AG08396 (cell line): ENCODE measurements around the gene FGF22.
"Not testable (repeated sequence)": the region's sequence is repeated elsewhere in the genome, so short reads cannot be mapped to it uniquely, and the experiment has no call there.

Experiments used
- DNase-seq: peaks from one replicate; pipeline ENCODE4 v3.0.0; 2012; ENCODE audit warnings: low spot score, mixed read lengths

The FGF22 gene

GRCh38 chr19:622666-623065 lies 17.0 kb upstream of the FGF22 start:
- DNase-seq, result no peak

GRCh38 chr19:623175-623916 lies 16.3 kb upstream of the FGF22 start:
- no peak for DNase-seq

GRCh38 chr19:623974-624373 lies 15.7 kb upstream of the FGF22 start:
- no peak for DNase-seq

- no peak for DNase-seq
Observed at GRCh38 chr19:624433-625109, 15.1 kb upstream of the FGF22 start.

- DNase-seq, result no peak
Observed at GRCh38 chr19:625257-625656, 14.4 kb upstream of the FGF22 start.

GRCh38 chr19:626566-626965 lies 13.1 kb upstream of the FGF22 start:
- not testable (repeated sequence) for DNase-seq

GRCh38 chr19:628168-628567 lies 11.5 kb upstream of the FGF22 start:
- no peak for DNase-seq

GRCh38 chr19:629515-629914 lies 10.2 kb upstream of the FGF22 start:
- DNase-seq, result not testable (repeated sequence)

- DNase-seq, result no peak
Observed at GRCh38 chr19:629961-630714, 9.5 kb upstream of the FGF22 start.

GRCh38 chr19:632579-633067 lies 7.1 kb upstream of the FGF22 start:
- DNase-seq, result peak; percentile 76

GRCh38 chr19:633068-633785 lies 6.5 kb upstream of the FGF22 start, which contains the start of gene POLRMT:
TSS of gene POLRMT (minus strand) at chr19:633537. CDS start at chr19:633512, 25 bp downstream.
- DNase-seq, result peak; percentile 100

GRCh38 chr19:633786-634639 lies 5.7 kb upstream of the FGF22 start:
- no peak for DNase-seq

- DNase-seq, result no peak
Observed at GRCh38 chr19:634975-635652, 4.6 kb upstream of the FGF22 start.

GRCh38 chr19:638906-639252 lies 800 bp upstream of the FGF22 start:
- no peak for DNase-seq

GRCh38 chr19:640161-640558 lies 481 bp downstream of the FGF22 start:
- DNase-seq, result no peak

- DNase-seq, result no peak
Observed at GRCh38 chr19:640606-641189, 1.0 kb downstream of the FGF22 start.

GRCh38 chr19:641702-642101 lies 2.0 kb downstream of the FGF22 start:
- no peak for DNase-seq

- DNase-seq, result no peak
Observed at GRCh38 chr19:642767-643727, 3.4 kb downstream of the FGF22 start.

GRCh38 chr19:643736-644135 lies 4.1 kb downstream of the FGF22 start:
- DNase-seq, result no peak
